ENCODE data around the gene SLC16A12.
"Not testable (repeated sequence)": the region's sequence is repeated elsewhere in the genome, so short reads cannot be mapped to it uniquely, and the experiment has no call there.

SLC16A12 gene

GRCh38 chr10:89468191-89468965, 67.0 kb downstream of the SLC16A12 start:
- DNase-seq = no peak

- no peak for DNase-seq
These were observed 68.8 kb downstream of the SLC16A12 start for GRCh38 chr10:89466599-89467035.

- DNase-seq = no peak
These were observed 70.2 kb downstream of the SLC16A12 start for GRCh38 chr10:89465196-89465595.

- DNase-seq = no peak
These were observed 71.4 kb downstream of the SLC16A12 start for GRCh38 chr10:89463846-89464537.

GRCh38 chr10:89458784-89459183, 76.6 kb downstream of the SLC16A12 start:
- no peak for DNase-seq

GRCh38 chr10:89458291-89458690, 77.1 kb downstream of the SLC16A12 start:
- DNase-seq = no peak

GRCh38 chr10:89454561-89455347, 80.6 kb downstream of the SLC16A12 start:
- no peak for DNase-seq

GRCh38 chr10:89452193-89452592, 83.2 kb downstream of the SLC16A12 start:
- DNase-seq = no peak

- no peak for DNase-seq
These were observed 84.5 kb downstream of the SLC16A12 start for GRCh38 chr10:89450901-89451300.

- DNase-seq = not testable (repeated sequence)
These were observed 90.6 kb downstream of the SLC16A12 start for GRCh38 chr10:89444819-89445218.

GRCh38 chr10:89442289-89442688, 93.1 kb downstream of the SLC16A12 start:
- DNase-seq = no peak

- DNase-seq = no peak
These were observed 95.0 kb downstream of the SLC16A12 start for GRCh38 chr10:89440226-89441009.

GRCh38 chr10:89438525-89438924, 96.9 kb downstream of the SLC16A12 start:
- no peak for DNase-seq

GRCh38 chr10:89431977-89432376, 103.4 kb downstream of the SLC16A12 start:
- no peak for DNase-seq

GRCh38 chr10:89428877-89429276, 106.5 kb downstream of the SLC16A12 start:
- no peak for DNase-seq

GRCh38 chr10:89427629-89428028, 107.8 kb downstream of the SLC16A12 start:
- DNase-seq = no peak

GRCh38 chr10:89426230-89426868, 109.0 kb downstream of the SLC16A12 start:
- DNase-seq = no peak

- DNase-seq = no peak
These were observed 110.4 kb downstream of the SLC16A12 start for GRCh38 chr10:89425000-89425399.

- DNase-seq = no peak
These were observed 114.3 kb downstream of the SLC16A12 start for GRCh38 chr10:89421018-89421476.

- DNase-seq = no peak
These were observed 115.8 kb downstream of the SLC16A12 start for GRCh38 chr10:89419548-89419947.

GRCh38 chr10:89416465-89416864, 118.9 kb downstream of the SLC16A12 start:
- no peak for DNase-seq

All from stimulated activated CD4-positive, alpha-beta T cell treated with anti-CD3 and anti-CD28 coated beads, Interleukin-4, amount 100 ng/mL, for 1 hour (primary cell).